ENCODE results near the gene IDH2.
A peak's percentile ranks its signal among the peaks of the same experiment; 100 is the strongest.
"Not testable (repeated sequence)": the region's sequence is repeated elsewhere in the genome, so short reads cannot be mapped to it uniquely, and the experiment has no call there.

The IDH2 gene

GRCh38 chr15:90115783-90116182 is 13.5 kb upstream of the IDH2 start:
- DNase-seq (ENCODE audit: extremely low read depth in 1 of 2, low read depth in 1 of 2), result no peak

- DNase-seq (ENCODE audit: extremely low read depth in 1 of 2, low read depth in 1 of 2), result no peak
Observed at GRCh38 chr15:90114451-90114901, 12.2 kb upstream of the IDH2 start.

- no peak for DNase-seq (ENCODE audit: extremely low read depth in 1 of 2, low read depth in 1 of 2)
Observed at GRCh38 chr15:90113166-90113565, 10.9 kb upstream of the IDH2 start.

- DNase-seq (ENCODE audit: extremely low read depth in 1 of 2, low read depth in 1 of 2), result not testable (repeated sequence)
Observed at GRCh38 chr15:90109163-90109751, 7.0 kb upstream of the IDH2 start.

DNA sequence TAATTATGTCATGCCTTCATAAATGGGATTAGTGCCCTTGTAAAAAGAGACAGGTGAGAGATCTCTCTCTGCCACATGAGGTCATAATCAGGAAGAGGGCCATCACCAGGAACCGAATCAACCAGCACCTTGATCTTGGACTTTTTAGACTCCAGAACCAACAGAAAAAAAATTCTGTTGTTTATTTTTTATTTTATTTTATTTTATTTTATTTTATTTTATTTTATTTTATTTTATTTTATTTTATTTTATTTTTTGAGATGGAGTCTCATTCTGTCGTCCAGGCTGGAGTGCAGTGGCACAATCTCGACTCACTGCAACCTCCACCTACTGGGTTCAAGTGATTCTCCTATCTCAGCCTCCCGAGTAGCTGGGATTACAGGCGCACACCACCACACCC is 5.8 kb upstream of the IDH2 start:
- DNase-seq (ENCODE audit: extremely low read depth in 1 of 2, low read depth in 1 of 2), result not testable (repeated sequence)

- no peak for DNase-seq (ENCODE audit: extremely low read depth in 1 of 2, low read depth in 1 of 2)
Observed at GRCh38 chr15:90106522-90107117, 4.4 kb upstream of the IDH2 start.

- DNase-seq (ENCODE audit: extremely low read depth in 1 of 2, low read depth in 1 of 2), result no peak
Observed at GRCh38 chr15:90105521-90105920, 3.3 kb upstream of the IDH2 start.

DNA sequence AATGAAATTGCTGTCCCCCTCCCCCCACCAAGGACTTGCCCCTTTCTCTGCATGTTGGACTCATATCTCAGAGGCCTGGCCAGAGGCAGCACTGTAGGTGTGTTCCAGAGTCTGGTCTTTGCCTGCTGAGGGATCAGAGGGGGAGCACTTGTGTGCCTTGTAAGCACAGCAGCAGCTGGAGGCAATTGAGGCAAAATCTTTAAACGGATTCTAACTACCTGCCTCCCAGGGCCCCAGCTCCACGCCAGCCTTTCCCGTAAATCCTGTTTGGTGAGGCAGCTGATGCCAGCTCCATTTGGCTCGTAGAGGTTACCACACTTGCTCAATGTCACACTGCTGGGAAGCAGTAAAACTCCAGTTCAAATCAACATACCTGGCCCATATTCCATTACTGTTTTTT is 2.3 kb upstream of the IDH2 start:
- no peak for DNase-seq (ENCODE audit: extremely low read depth in 1 of 2, low read depth in 1 of 2)

- no peak for DNase-seq (ENCODE audit: extremely low read depth in 1 of 2, low read depth in 1 of 2)
Observed at GRCh38 chr15:90103701-90104329, 1.5 kb upstream of the IDH2 start.

DNA sequence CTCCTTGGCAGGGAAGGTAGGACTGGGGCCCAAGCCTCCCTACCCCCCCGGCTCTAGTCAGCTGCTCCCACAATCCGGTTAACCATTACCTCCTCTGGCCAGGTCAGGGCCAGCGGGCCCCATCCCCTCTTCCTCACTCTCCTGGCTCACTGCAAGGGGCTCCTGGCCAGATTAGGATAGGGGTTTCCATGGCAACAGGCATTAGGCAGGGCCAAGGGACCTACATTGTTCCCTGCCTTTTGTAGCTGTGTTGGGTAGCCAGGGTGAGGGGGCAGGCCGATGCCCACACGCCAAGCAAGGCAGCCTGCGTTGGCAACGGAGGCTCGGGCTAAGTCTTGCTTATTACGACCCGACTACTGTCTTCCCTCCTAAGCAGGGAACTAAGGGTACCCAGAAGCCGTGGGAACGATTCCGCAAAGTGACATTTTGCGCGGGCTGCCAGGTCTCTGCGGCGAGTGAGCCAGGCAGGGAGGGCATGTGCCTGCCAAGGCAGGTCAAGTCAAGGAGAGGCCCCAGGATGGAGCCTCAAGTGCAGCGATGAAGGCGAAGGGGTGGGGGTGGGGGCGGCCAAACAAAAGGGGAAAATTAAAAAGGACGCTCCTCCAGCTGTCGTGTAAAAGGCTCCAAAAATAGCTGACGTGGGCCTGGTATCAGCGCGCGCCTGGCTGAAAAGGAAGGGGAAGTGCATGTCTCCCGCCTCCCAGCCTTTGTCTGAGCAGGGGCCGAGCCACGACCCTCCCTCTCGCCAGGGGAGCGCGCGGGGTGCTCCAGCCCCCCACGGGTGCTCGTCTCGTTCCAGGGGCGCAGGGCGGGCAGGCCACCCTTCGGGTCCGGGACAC is 919 bp downstream of the IDH2 start:
- DNase-seq (ENCODE audit: extremely low read depth in 1 of 2, low read depth in 1 of 2), result no peak

GRCh38 chr15:90099868-90100831 is 2.1 kb downstream of the IDH2 start:
- DNase-seq (ENCODE audit: extremely low read depth in 1 of 2, low read depth in 1 of 2), result no peak

GRCh38 chr15:90099072-90099867 is 3.0 kb downstream of the IDH2 start:
- no peak for DNase-seq (ENCODE audit: extremely low read depth in 1 of 2, low read depth in 1 of 2)

- peak in 1 of 2 donors; percentile 62 for DNase-seq (ENCODE audit: extremely low read depth in 1 of 2, low read depth in 1 of 2)
Observed at GRCh38 chr15:90097475-90097874, 4.8 kb downstream of the IDH2 start.

DNA sequence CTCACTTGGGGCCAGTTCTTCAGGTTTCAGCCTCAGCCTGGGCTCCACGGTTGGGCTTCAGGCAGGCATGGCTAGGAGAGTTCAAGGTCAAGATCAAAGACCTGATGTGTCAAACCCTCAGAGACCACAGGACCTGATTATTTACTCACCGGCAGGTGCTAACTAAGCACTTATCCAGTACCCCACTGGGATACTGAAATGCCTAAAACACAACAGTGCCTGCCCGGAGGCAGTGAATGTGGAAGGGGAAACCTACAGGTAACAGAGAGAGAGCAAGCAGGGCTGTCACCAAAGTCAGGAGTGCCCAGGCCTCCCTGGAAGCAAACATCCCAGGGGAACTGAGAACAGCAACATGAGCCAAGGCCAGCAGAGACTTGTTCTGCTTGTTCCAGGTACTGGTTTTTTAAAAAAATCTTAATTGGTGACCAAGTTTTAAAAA is 6.7 kb downstream of the IDH2 start:
- no peak for DNase-seq (ENCODE audit: extremely low read depth in 1 of 2, low read depth in 1 of 2)

- DNase-seq (ENCODE audit: extremely low read depth in 1 of 2, low read depth in 1 of 2), result no peak
Observed at GRCh38 chr15:90091156-90091931, 10.9 kb downstream of the IDH2 start.

- DNase-seq (ENCODE audit: extremely low read depth in 1 of 2, low read depth in 1 of 2), result no peak
Observed at GRCh38 chr15:90090226-90090848, 11.9 kb downstream of the IDH2 start.

DNA sequence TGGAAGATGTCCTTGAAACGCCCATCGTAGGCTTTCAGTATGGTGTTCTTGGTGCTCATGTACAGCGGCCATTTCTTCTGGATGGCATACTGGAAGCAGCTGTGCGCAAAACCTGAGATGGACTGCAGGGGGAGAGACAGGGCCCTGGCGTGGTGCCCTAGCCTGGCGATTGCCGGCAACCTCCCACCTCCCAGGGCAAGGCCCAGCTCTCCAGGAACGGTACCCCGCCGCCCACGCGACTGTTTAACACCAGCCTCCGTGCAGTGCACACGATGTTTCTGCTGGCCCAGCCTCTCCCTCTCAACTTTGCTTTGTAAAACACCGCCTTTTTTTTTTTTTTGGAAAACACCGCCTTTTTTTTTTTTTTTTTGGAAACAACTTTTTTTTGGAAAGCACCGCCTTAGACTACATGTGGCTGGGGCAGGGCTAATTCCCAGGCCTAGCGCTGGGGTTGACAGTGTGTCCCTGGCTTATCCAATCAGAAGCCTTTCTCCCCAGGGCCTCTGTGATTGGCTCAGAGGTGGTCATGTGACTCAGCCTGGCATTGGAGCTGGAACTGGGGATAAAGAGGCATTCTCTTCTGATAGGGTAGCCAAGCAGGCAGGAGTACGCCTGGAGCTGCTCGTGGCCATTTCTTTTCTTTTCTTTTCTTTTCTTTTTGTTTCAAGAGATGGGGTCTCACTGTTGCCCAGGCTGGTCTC is 14.7 kb downstream of the IDH2 start:
- DNase-seq (ENCODE audit: extremely low read depth in 1 of 2, low read depth in 1 of 2), result no peak

- no peak for DNase-seq (ENCODE audit: extremely low read depth in 1 of 2, low read depth in 1 of 2)
Observed at GRCh38 chr15:90086868-90087268, 15.4 kb downstream of the IDH2 start.
